ENCODE data around the gene MAP2K7. TPM values are rescaled to one million over a fixed set of nuclear protein-coding genes. Genes with fewer than 3 reads are reported as not detected.

Gene MAP2K7
- total RNA-seq, 1 experiment from 2014 or later = 59.1 TPM

DNA sequence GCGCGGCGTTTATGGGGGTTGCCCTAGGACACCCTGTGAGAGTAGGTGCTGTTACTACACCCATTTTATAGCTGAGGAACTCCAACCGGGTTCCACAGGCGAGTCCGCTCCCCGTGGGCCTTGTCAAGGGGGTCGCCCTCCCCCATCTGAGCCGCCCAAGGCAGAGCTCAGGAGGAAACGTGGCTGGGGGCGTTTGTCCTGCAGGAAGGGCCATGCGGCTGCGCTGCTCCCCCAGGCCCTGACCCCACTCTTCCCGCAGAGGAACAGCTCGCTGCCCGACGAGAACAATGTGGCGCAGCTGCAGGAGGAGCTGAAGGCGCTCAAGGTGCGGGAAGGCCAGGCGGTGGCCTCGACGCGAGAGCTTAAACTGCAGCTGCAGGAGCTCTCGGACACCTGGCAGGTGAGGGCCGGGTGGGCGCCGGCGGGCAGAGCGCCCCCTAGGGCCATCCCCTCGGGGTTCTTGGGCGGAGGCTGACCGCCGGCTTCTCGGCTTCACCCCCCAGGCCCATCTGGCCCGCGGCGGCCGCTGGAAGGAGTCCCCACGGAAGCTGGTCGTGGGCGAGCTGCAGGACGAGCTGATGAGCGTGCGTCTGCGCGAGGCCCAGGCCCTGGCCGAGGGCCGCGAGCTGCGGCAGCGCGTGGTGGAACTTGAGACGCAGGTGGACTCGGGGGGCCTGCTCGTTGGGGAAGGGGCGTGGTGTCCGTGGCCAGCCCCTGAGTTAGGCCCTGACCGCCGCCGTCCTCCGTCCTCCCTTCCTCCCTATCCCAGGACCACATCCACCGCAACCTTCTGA, 41.9 kb upstream of the MAP2K7 start:
- Histone ChIP-seq H3K79me2 (ENCODE audit: insufficient read depth, low read length) (no peaks in the 10 kb centered on the region), H3K4me2 (ENCODE audit: low read length) (no peak overlapping the region), H3K9me2 (ENCODE audit: insufficient read depth) (no peaks in the 10 kb centered on the region), H3K9ac (ENCODE audit: low read length) (no peak overlapping the region), H4K20me1 (ENCODE audit: insufficient read depth) (no peaks in the 10 kb centered on the region), H3K36me3 (ENCODE audit: control insufficient read depth in 1 of 2, insufficient read depth in 2 of 2, low read length in 2 of 2) (no peaks in the 10 kb centered on the region), H2AFZ (ENCODE audit: low read depth, low read length, poor library complexity, severe bottlenecking) (no peak overlapping the region), H3K4me3 (replicated peaks in 1 of 2; ENCODE audit: low read depth in 1 of 2, low read length in 2 of 2) (no peak overlapping the region), H3K4me1 (ENCODE audit: control insufficient read depth in 1 of 2, insufficient read depth in 2 of 2, low read length in 2 of 2) (peaks cover 0 to 18% of the 10 kb centered on the region in 2 experiments; a peak in 1 of 4 replicates), H3K27ac (ENCODE audit: low read depth, low read length) (peak overlapping the region; percentile 22; the same call in 1 of the 2 replicates), H3K9me3 (ENCODE audit: control insufficient read depth in 1 of 2, insufficient read depth in 1 of 2, low read depth in 1 of 2, low read length in 2 of 2) (no peaks in the 10 kb centered on the region), H3K27me3 (ENCODE audit: insufficient read depth, low read length) (no peaks in the 10 kb centered on the region)
- TF ChIP-seq ELF1 (IDR thresholded peaks at IDR 0.05; ENCODE audit: borderline replicate concordance, low read depth) = no peak
- no peak for TF ChIP-seq SIN3A (IDR thresholded peaks at IDR 0.05; ENCODE audit: low read depth)
- TF ChIP-seq MAX (IDR thresholded peaks at IDR 0.05) = no peak
- TF ChIP-seq RAD21 (IDR thresholded peaks at IDR 0.05; ENCODE audit: low read depth) = no peak
- TF ChIP-seq, protein P1, sequence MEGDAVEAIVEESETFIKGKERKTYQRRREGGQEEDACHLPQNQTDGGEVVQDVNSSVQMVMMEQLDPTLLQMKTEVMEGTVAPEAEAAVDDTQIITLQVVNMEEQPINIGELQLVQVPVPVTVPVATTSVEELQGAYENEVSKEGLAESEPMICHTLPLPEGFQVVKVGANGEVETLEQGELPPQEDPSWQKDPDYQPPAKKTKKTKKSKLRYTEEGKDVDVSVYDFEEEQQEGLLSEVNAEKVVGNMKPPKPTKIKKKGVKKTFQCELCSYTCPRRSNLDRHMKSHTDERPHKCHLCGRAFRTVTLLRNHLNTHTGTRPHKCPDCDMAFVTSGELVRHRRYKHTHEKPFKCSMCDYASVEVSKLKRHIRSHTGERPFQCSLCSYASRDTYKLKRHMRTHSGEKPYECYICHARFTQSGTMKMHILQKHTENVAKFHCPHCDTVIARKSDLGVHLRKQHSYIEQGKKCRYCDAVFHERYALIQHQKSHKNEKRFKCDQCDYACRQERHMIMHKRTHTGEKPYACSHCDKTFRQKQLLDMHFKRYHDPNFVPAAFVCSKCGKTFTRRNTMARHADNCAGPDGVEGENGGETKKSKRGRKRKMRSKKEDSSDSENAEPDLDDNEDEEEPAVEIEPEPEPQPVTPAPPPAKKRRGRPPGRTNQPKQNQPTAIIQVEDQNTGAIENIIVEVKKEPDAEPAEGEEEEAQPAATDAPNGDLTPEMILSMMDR (IDR thresholded peaks at IDR 0.05 in 2 of 3, conservative IDR thresholded peaks at IDR 0.05 in 1 of 3; ENCODE audit: borderline replicate concordance in 1 of 3, insufficient read depth in 1 of 3, low read depth in 2 of 3, low read length in 2 of 3) = 0 out of 6 replicates have a peak, but pooled peaks of 1 of the 3 experiments have one; percentile 21
- TF ChIP-seq POLR2AphosphoS5 (IDR thresholded peaks at IDR 0.05; ENCODE audit: low read depth, low read length) = no peak
- ChIA-PET POLR2A (interaction anchor here (0.6 kb wide), 1 partner anchor 59 kb away, joined by 3 read pairs; the partner anchor contains the start of gene SNAPC2), RAD21 (ENCODE audit: low non-redundant PET in 1 of 2, low total read pairs in 2 of 2, uncharacterized antibody in 2 of 2, unreplicated experiment in 2 of 2) (no interaction called here), CTCF (interaction anchor here (1.0 to 1.9 kb wide), 5 partner anchors 7 to 42 kb away, joined by 3 to 11 read pairs (median 5); partner anchors contain the start of gene MAP2K7)
- no peak for DNase-seq (ENCODE audit: low read depth, low spot score)
- intact Hi-C loops (cut with micrococcal nuclease) = no loop called here
- no peak for ATAC-seq
- no TSS peak for BruUV-seq (replicated peaks)

Data from HCT116 (cell line).